ENCODE data around the gene RPS3A. TPM values are rescaled to one million over a fixed set of nuclear protein-coding genes. Genes with fewer than 3 reads are reported as not detected.

The RPS3A gene
- total RNA-seq, 1 experiment from 2014 or later, result 3,356 TPM

- Histone ChIP-seq H3K36me3 (no peaks in the 10 kb centered on the region), H3K27ac (no peak overlapping the region), H3K4me3 (no peak overlapping the region), H3K4me1 (no peaks in the 10 kb centered on the region), H3K9me3 (replicated peaks) (no peaks in the 10 kb centered on the region), H3K27me3 (no peaks in the 10 kb centered on the region)
- no peak for DNase-seq
These were observed 44.4 kb downstream of the RPS3A start for GRCh38 chr4:151143811-151144210.

- Histone ChIP-seq H3K4me3 (no peak overlapping the region), H3K27me3 (no peaks in the 10 kb centered on the region), H3K36me3 (no peaks in the 10 kb centered on the region), H3K4me1 (no peaks in the 10 kb centered on the region), H3K9me3 (replicated peaks) (no peaks in the 10 kb centered on the region), H3K27ac (no peak overlapping the region)
- DNase-seq, result no peak
These were observed 45.1 kb downstream of the RPS3A start for GRCh38 chr4:151144329-151145072.

- Histone ChIP-seq H3K27ac (no peak overlapping the region), H3K27me3 (no peaks in the 10 kb centered on the region), H3K4me3 (no peak overlapping the region), H3K9me3 (replicated peaks) (no peaks in the 10 kb centered on the region), H3K4me1 (no peaks in the 10 kb centered on the region), H3K36me3 (no peaks in the 10 kb centered on the region)
- DNase-seq, result no peak
These were observed 47.6 kb downstream of the RPS3A start for GRCh38 chr4:151147000-151147399.

GRCh38 chr4:151148261-151148660, 48.8 kb downstream of the RPS3A start:
- no peaks in the 10 kb centered on the region for H3K9me3 ChIP-seq (replicated peaks)
- DNase-seq, result no peak
- H3K27me3 ChIP-seq, result no peaks in the 10 kb centered on the region

GRCh38 chr4:151150821-151151580, 51.6 kb downstream of the RPS3A start:
- no peaks in the 10 kb centered on the region for H3K27me3 ChIP-seq
- H3K9me3 ChIP-seq (replicated peaks), result no peaks in the 10 kb centered on the region
- no peaks in the 10 kb centered on the region for H3K36me3 ChIP-seq
- no peaks in the 10 kb centered on the region for H3K4me1 ChIP-seq
- H3K27ac ChIP-seq, result no peak overlapping the region
- H3K4me3 ChIP-seq, result no peak overlapping the region
- DNase-seq, result no peak

More at GRCh38 chr4:151148261-151148660, 48.8 kb downstream of the RPS3A start:
- Histone ChIP-seq H3K27ac (no peak overlapping the region), H3K4me1 (no peaks in the 10 kb centered on the region), H3K4me3 (no peak overlapping the region), H3K36me3 (no peaks in the 10 kb centered on the region)

- H3K36me3 ChIP-seq, result no peaks in the 10 kb centered on the region
- no peak overlapping the region for H3K27ac ChIP-seq
- no peak overlapping the region for H3K4me3 ChIP-seq
- no peaks in the 10 kb centered on the region for H3K4me1 ChIP-seq
- H3K27me3 ChIP-seq, result no peaks in the 10 kb centered on the region
- DNase-seq, result no peak
- no peaks in the 10 kb centered on the region for H3K9me3 ChIP-seq (replicated peaks)
These were observed 52.6 kb downstream of the RPS3A start for GRCh38 chr4:151152028-151152427.

GRCh38 chr4:151153585-151153984, 54.2 kb downstream of the RPS3A start:
- H3K4me1 ChIP-seq, result no peaks in the 10 kb centered on the region
- H3K27me3 ChIP-seq, result no peaks in the 10 kb centered on the region
- DNase-seq, result no peak
- no peaks in the 10 kb centered on the region for H3K9me3 ChIP-seq (replicated peaks)
- H3K4me3 ChIP-seq, result no peak overlapping the region
- no peaks in the 10 kb centered on the region for H3K36me3 ChIP-seq
- no peak overlapping the region for H3K27ac ChIP-seq

Other genes with a start within 250 kb of the RPS3A start
- 22.0 and 25.9 TPM in 2 replicates for gene LRBA, start 84.3 kb upstream of the RPS3A start, total RNA-seq (2014; rRNA removed; shearing (Covaris generic))
- not detected in 2 replicates for gene PRSS48, start 177.5 kb downstream of the RPS3A start, total RNA-seq (2014; rRNA removed; shearing (Covaris generic))
- 3.8 and 4.7 TPM in 2 replicates for gene SH3D19, start 226.0 kb downstream of the RPS3A start, total RNA-seq (2014; rRNA removed; shearing (Covaris generic))

Measured in SJCRH30 (cell line).